Transverse colon (tissue), 4 donors: Measurements from ENCODE around the gene CMKLR1.

ENCODE experiments used
- CTCF ChIP-seq, 5 experiments: fragments of 200-600 bp in 3 of 5; fragments of 450-650 bp in 2 of 5; sonication (generic) in 3 of 5; IDR thresholded peaks; 1 replicate in 2 of 5; 2 replicates in 3 of 5; pipeline ENCODE4 v1.5.1; 2016 to 2017; ENCODE audit warnings: antibody characterized with exemption in 5 of 5, inconsistent platforms in 3 of 5, mild to moderate bottlenecking in 2 of 5, moderate library complexity in 1 of 5
- EP300 ChIP-seq: sonication (generic); formaldehyde crosslinking; IDR thresholded peaks from one replicate; pipeline ENCODE4 v1.6.1; 2017; ENCODE audit warnings: antibody characterized with exemption, low read depth
- POLR2A ChIP-seq: fragments of 450-650 bp; IDR thresholded peaks from one replicate; pipeline ENCODE4 v1.6.1; 2016; ENCODE audit warnings: antibody characterized with exemption, mild to moderate bottlenecking, moderate library complexity
- POLR2AphosphoS5 ChIP-seq, 3 donors: sonication (generic); formaldehyde crosslinking; IDR thresholded peaks; one replicate each; pipeline ENCODE4 v1.6.1; 2016; ENCODE audit warnings: antibody characterized with exemption in 3 of 3

GRCh38 chr12:108305520-108305919 is 33.6 kb downstream of the CMKLR1 start:
- peak; percentile 9 for TF ChIP-seq POLR2A
- no peak for TF ChIP-seq CTCF (IDR thresholded peaks at IDR 0.05)
- peak; percentile 20 to 59 (median 57) for TF ChIP-seq POLR2AphosphoS5 (IDR thresholded peaks at IDR 0.05)
- no peak for TF ChIP-seq EP300
